ENCODE data around the gene LFNG. TPM values are rescaled to one million over a fixed set of nuclear protein-coding genes. Genes with fewer than 3 reads are reported as not detected.
A peak's percentile ranks its signal among the peaks of the same experiment; 100 is the strongest.

LFNG gene
- total and polyA plus RNA-seq, 8 donors, result 5.2 to 59.2 (median 11.0) TPM

GRCh38 chr7:2478800-2479199, 40.8 kb upstream of the LFNG start:
- peaks cover 0 to 9% of the 10 kb centered on the region in 2 donors for H3K9me3 ChIP-seq

GRCh38 chr7:2479276-2480069, 40.1 kb upstream of the LFNG start:
- no peaks in the 10 kb centered on the region for H3K36me3 ChIP-seq
- H3K27ac ChIP-seq, result no peak overlapping the region
- H3K4me3 ChIP-seq, result no peak overlapping the region
- peaks cover 0 to 9% of the 10 kb centered on the region in 2 donors for H3K9me3 ChIP-seq
- ATAC-seq, result no peak
- peaks cover 0 to 31% of the 10 kb centered on the region in 2 donors for H3K27me3 ChIP-seq
- intact Hi-C loops (cut with DNase I), result loop anchor here in 1 of 2 donors (10.0 kb wide), 1 partner anchor 85 kb away; no protein-coding TSS in a partner anchor
- peak in 1 of 4 donors; percentile 27 for DNase-seq
- no peak for TF ChIP-seq CTCF (IDR thresholded peaks at IDR 0.05)
- peaks cover 11 to 21% of the 10 kb centered on the region in 2 donors for H3K4me1 ChIP-seq

More at GRCh38 chr7:2478800-2479199, 40.8 kb upstream of the LFNG start:
- no peaks in the 10 kb centered on the region for H3K36me3 ChIP-seq
- DNase-seq (peak in 1 of 4 donors; percentile 76), ATAC-seq (peak; percentile 4)
- H3K4me1 ChIP-seq, result peaks cover 11 to 21% of the 10 kb centered on the region in 2 donors
- intact Hi-C loops (cut with DNase I), result loop anchor here in 1 of 2 donors (10.0 kb wide), 1 partner anchor 86 kb away; no protein-coding TSS in a partner anchor
- peaks cover 0 to 31% of the 10 kb centered on the region in 2 donors for H3K27me3 ChIP-seq
- TF ChIP-seq CTCF (IDR thresholded peaks at IDR 0.05), result no peak
- H3K27ac ChIP-seq, result no peak overlapping the region
- H3K4me3 ChIP-seq, result no peak overlapping the region

GRCh38 chr7:2480070-2480408, 39.5 kb upstream of the LFNG start:
- no peak for TF ChIP-seq CTCF (IDR thresholded peaks at IDR 0.05)
- H3K4me1 ChIP-seq, result peaks cover 11 to 21% of the 10 kb centered on the region in 2 donors
- no peak overlapping the region for H3K4me3 ChIP-seq
- no peaks in the 10 kb centered on the region for H3K36me3 ChIP-seq
- DNase-seq (peak in 2 of 4 donors; percentile 35 to 67), ATAC-seq (no peak)
- intact Hi-C loops (cut with DNase I), result no loop called here
- no peak overlapping the region for H3K27ac ChIP-seq
- H3K9me3 ChIP-seq, result peaks cover 0 to 9% of the 10 kb centered on the region in 2 donors
- peaks cover 0 to 31% of the 10 kb centered on the region in 2 donors for H3K27me3 ChIP-seq

- Histone ChIP-seq H3K4me1 (peaks cover 11 to 21% of the 10 kb centered on the region in 2 donors), H3K9me3 (peaks cover 0 to 9% of the 10 kb centered on the region in 2 donors), H3K4me3 (no peak overlapping the region), H3K36me3 (no peaks in the 10 kb centered on the region), H3K27ac (no peak overlapping the region), H3K27me3 (peaks cover 0 to 31% of the 10 kb centered on the region in 2 donors)
- TF ChIP-seq CTCF (IDR thresholded peaks at IDR 0.05), result no peak
- intact Hi-C loops (cut with DNase I), result no loop called here
- no peak for ATAC-seq
- peak in 1 of 4 donors; percentile 20 for DNase-seq
Observed at GRCh38 chr7:2481195-2481594, 38.4 kb upstream of the LFNG start.

DNA sequence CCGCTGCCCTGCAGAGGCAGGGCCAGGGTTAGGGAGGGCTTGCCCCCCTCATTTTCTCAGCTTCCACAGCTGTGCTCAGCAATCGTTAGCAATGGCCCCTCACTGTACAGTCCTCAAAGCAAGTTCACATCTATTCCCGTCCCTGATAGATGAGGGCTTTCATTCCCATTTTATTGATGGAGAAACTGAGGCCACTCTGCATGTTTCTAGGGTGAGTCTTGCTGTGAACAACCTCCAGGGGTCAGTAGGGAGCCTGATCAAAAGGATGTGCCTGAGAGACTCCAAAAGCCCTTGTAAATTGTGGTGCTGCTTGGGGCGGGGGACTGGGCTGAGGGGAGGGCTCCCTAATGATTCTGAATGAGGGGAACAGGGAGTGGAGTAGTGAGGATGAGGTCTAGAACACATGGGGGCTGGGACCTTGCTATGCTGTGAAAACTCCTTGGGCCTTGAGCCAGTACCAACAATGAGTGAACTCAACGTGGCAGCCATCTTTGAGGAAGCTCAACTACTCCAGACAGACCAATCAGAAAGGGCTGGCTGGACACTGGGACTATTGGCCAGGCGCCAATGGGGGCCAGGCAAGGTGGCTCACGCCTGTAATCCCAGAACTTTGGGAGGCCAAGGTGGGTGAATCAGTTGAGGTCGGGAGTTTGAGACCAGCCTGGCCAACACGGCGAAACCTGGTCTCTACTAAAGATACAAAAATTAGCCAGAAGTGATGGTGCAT, 36.7 kb upstream of the LFNG start:
- intact Hi-C loops (cut with DNase I), result no loop called here
- no peak for TF ChIP-seq CTCF (IDR thresholded peaks at IDR 0.05)

More for the DNA sequence above, 36.7 kb upstream of the LFNG start:
- ATAC-seq (no peak), DNase-seq (no peak)
- no peaks in the 10 kb centered on the region for H3K36me3 ChIP-seq
- H3K27ac ChIP-seq, result no peak overlapping the region
- H3K4me1 ChIP-seq, result peaks cover 8 to 11% of the 10 kb centered on the region in 2 donors
- no peak overlapping the region for H3K4me3 ChIP-seq
- H3K9me3 ChIP-seq, result peaks cover 0 to 9% of the 10 kb centered on the region in 2 donors
- peaks cover 0 to 20% of the 10 kb centered on the region in 2 donors for H3K27me3 ChIP-seq

Data from left lung (tissue), 10 donors.